K562 (cell line): ENCODE data around the gene HFE. TPM values are rescaled to one million over a fixed set of nuclear protein-coding genes. Genes with fewer than 3 reads are reported as not detected.
A peak's percentile ranks its signal among the peaks of the same experiment; 100 is the strongest.

ENCODE experiments used
- ARID1B ChIP-seq: fragments of 450-650 bp; IDR thresholded peaks from 2 replicates; pipeline ENCODE4 v1.6.1; 2016; ENCODE audit warnings: antibody characterized with exemption, mild to moderate bottlenecking, inconsistent platforms
- BHLHE40 ChIP-seq: IDR thresholded peaks from 2 replicates; pipeline ENCODE4 v1.6.1; 2011; ENCODE audit warnings: low read length, improper control_type of control experiment
- CBFA2T2 ChIP-seq: fragments of 450-650 bp; conservative IDR thresholded peaks from 2 replicates; pipeline ENCODE4 v1.6.1; 2017; ENCODE audit warnings: mild to moderate bottlenecking
- FOXP1 ChIP-seq: sonication (generic); formaldehyde crosslinking; IDR thresholded peaks from 2 replicates; pipeline ENCODE4 v1.8.0; 2022; ENCODE audit warnings: mild to moderate bottlenecking, missing genetic modification reagents
- HMG20A ChIP-seq: fragments of 450-650 bp; formaldehyde crosslinking; conservative IDR thresholded peaks from 2 replicates; pipeline ENCODE4 v1.4.0; 2020; ENCODE audit warnings: mild to moderate bottlenecking, mixed read lengths
- LEF1 ChIP-seq: fragments of 450-650 bp; IDR thresholded peaks from 2 replicates; pipeline ENCODE4 v1.6.1; 2016; ENCODE audit warnings: mild to moderate bottlenecking
- MYC ChIP-seq, 2 experiments: fragments of 250-450 bp in 1 of 2; sonication (Bioruptor Pico) in 1 of 2; IDR thresholded peaks; 2 replicates each; pipeline versions ENCODE4 v1.5.1 to v1.6.1; 2012 to 2021; ENCODE audit warnings: low read depth in 2 of 2, borderline replicate concordance in 1 of 2, improper control_type of control experiment in 1 of 2, low read length in 1 of 2, mild to moderate bottlenecking in 1 of 2, moderate library complexity in 1 of 2
- MYNN ChIP-seq, 2 experiments: sonication (generic); formaldehyde crosslinking in 1 of 2; IDR thresholded peaks; 2 replicates each; pipeline versions ENCODE4 v1.5.0 to v1.6.1; 2016 to 2020; ENCODE audit warnings: antibody characterized with exemption in 1 of 2, missing genetic modification reagents in 1 of 2
- NR2C1 ChIP-seq, 2 experiments: fragments of 450-650 bp; IDR thresholded peaks; 2 replicates each; pipeline ENCODE4 v1.6.1; 2017; ENCODE audit warnings: mild to moderate bottlenecking in 2 of 2, antibody characterized with exemption in 1 of 2, inconsistent platforms in 1 of 2, missing compliant biosample characterization in 1 of 2, missing genetic modification characterization in 1 of 2
- POLR2B ChIP-seq: fragments of 450-650 bp; IDR thresholded peaks from 2 replicates; pipeline ENCODE4 v1.6.1; 2018; ENCODE audit warnings: low read depth; ENCODE audit not compliant: partially characterized antibody
- SLC30A9 ChIP-seq: fragments of 250-450 bp; sonication (Bioruptor Pico); IDR thresholded peaks from 2 replicates; pipeline ENCODE4 v1.8.0; 2022; ENCODE audit warnings: mild to moderate bottlenecking, moderate library complexity
- SUPT5H ChIP-seq: fragments of 450-650 bp; IDR thresholded peaks from 2 replicates; pipeline ENCODE4 v1.6.1; 2016
- TBP ChIP-seq: optimal IDR thresholded peaks from 2 replicates; pipeline ENCODE3; 2011; ENCODE audit warnings: low read depth, low read length, improper control_type of control experiment
- TCF7L2 ChIP-seq: fragments of 150-350 bp; IDR thresholded peaks from 2 replicates; pipeline ENCODE4 v1.6.1; 2016; ENCODE audit warnings: low read depth, mild to moderate bottlenecking, low read length, moderate library complexity
- ZNF140 ChIP-seq: fragments of 250-450 bp; sonication (Bioruptor Pico); IDR thresholded peaks from 2 replicates; pipeline ENCODE4 v1.8.0; 2021; ENCODE audit warnings: moderate library complexity, mild to moderate bottlenecking, inconsistent platforms
- ZNF184 ChIP-seq: sonication (generic); formaldehyde crosslinking; IDR thresholded peaks from 2 replicates; pipeline ENCODE4 v1.5.0; 2020; ENCODE audit warnings: missing genetic modification reagents
- ZNF197 ChIP-seq: fragments of 200-800 bp; sonication (Bioruptor generic); IDR thresholded peaks from 2 replicates; pipeline ENCODE4 v1.6.1; 2016; ENCODE audit warnings: low read depth, missing genetic modification characterization, missing compliant biosample characterization
- ZNF436 ChIP-seq: fragments of 250-450, 450-650 bp; sonication (Bioruptor Pico); formaldehyde crosslinking; IDR thresholded peaks from 2 replicates; pipeline ENCODE4 v1.7.0; 2020; ENCODE audit warnings: mild to moderate bottlenecking
- polyA plus RNA-seq, 8 experiments: library from polyadenylated mRNA; depleted of rRNA in 4 of 8; stranded (reverse) in 5 of 8; unstranded in 3 of 8; fragments of >200 nt; fragmentation: Nextera tagmentation in 2 of 8; fragmentation: Illumina TruSeq in 1 of 8; extraction: Ambion mirVana in 2 of 8; extraction: Trizol in 1 of 8; gene quantifications; 2 replicates each; pipeline versions ENCODE4 v1.2.1 to v1.2.3, GENCODE V29; 2011 to 2014; ENCODE audit warnings: inconsistent platforms in 1 of 8, missing spikeins in 1 of 8
- total RNA-seq, 7 experiments: library from RNA; depleted of rRNA in 6 of 7; stranded (reverse); fragments of >200 nt in 6 of 7; fragmentation: Illumina TruSeq in 2 of 7; extraction: Trizol in 2 of 7; gene quantifications; 2 replicates each; pipeline versions ENCODE4 v1.2.1 to v1.2.3, GENCODE V29; 2011 to 2021; ENCODE audit warnings: low replicate concordance in 1 of 7
- TF ChIP-seq, protein P1 (sequence below): fragments of 450-650 bp; IDR thresholded peaks from 2 replicates; pipeline ENCODE4 v1.6.1; 2016; ENCODE audit warnings: low read depth, mild to moderate bottlenecking, moderate library complexity
- TF ChIP-seq, protein P2 (sequence below): fragments of 150-350 bp; conservative IDR thresholded peaks from 2 replicates; pipeline ENCODE4 v1.6.1; 2014; ENCODE audit warnings: low read length
- TF ChIP-seq, protein P3 (sequence below): fragments of 250-450 bp; sonication (Bioruptor Pico); IDR thresholded peaks from 2 replicates; pipeline ENCODE4 v1.4.0; 2020

HFE gene
- total and polyA plus RNA-seq, 9 of the 15 experiments (the other 6 are each of a cell fraction or from before 2014, with no cell fraction given): 0.14 to 1.2 (median 0.76) TPM

DNA sequence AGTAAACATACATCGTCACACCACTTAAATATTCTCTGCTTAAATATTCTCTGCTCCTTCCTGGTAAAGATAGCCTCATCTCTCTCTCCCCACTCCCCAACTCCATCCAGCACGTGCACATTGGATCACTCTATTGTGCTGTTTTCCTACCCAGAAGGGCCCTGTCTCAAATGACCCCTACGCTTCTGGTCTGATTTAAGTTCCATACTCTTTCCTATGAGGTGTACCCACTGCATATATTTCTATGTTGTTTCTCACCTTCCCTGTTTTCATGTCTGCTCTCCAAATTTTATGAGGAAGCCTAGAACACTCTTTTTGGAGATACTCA is 53.7 kb downstream of the HFE start (continued):
- TF ChIP-seq NR2C1 (IDR thresholded peaks at IDR 0.05): no peak
- no peak for TF ChIP-seq NR2C1 (tag; IDR thresholded peaks at IDR 0.05)
- TF ChIP-seq TBP: no peak
- TF ChIP-seq BHLHE40: peak; percentile 65
- TF ChIP-seq TCF7L2: no peak
- TF ChIP-seq FOXP1 (CRISPR knock-in tag): no peak
- TF ChIP-seq MYC (IDR thresholded peaks at IDR 0.05; ENCODE audit: low read depth, low read length): no peak
- no peak for TF ChIP-seq MYC (CRISPR knock-in tag; IDR thresholded peaks at IDR 0.05; ENCODE audit: borderline replicate concordance, low read depth)
- TF ChIP-seq, protein P1, sequence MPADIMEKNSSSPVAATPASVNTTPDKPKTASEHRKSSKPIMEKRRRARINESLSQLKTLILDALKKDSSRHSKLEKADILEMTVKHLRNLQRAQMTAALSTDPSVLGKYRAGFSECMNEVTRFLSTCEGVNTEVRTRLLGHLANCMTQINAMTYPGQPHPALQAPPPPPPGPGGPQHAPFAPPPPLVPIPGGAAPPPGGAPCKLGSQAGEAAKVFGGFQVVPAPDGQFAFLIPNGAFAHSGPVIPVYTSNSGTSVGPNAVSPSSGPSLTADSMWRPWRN: no peak
- no peak for TF ChIP-seq SLC30A9 (CRISPR knock-in tag)
- no peak for TF ChIP-seq ZNF197 (CRISPR knock-in tag)
- TF ChIP-seq ARID1B: no peak
- TF ChIP-seq LEF1: no peak
- TF ChIP-seq MYNN (IDR thresholded peaks at IDR 0.05): no peak
- TF ChIP-seq MYNN (CRISPR knock-in tag; IDR thresholded peaks at IDR 0.05): no peak
- no peak for TF ChIP-seq ZNF140 (CRISPR knock-in tag)
- TF ChIP-seq, protein P2, sequence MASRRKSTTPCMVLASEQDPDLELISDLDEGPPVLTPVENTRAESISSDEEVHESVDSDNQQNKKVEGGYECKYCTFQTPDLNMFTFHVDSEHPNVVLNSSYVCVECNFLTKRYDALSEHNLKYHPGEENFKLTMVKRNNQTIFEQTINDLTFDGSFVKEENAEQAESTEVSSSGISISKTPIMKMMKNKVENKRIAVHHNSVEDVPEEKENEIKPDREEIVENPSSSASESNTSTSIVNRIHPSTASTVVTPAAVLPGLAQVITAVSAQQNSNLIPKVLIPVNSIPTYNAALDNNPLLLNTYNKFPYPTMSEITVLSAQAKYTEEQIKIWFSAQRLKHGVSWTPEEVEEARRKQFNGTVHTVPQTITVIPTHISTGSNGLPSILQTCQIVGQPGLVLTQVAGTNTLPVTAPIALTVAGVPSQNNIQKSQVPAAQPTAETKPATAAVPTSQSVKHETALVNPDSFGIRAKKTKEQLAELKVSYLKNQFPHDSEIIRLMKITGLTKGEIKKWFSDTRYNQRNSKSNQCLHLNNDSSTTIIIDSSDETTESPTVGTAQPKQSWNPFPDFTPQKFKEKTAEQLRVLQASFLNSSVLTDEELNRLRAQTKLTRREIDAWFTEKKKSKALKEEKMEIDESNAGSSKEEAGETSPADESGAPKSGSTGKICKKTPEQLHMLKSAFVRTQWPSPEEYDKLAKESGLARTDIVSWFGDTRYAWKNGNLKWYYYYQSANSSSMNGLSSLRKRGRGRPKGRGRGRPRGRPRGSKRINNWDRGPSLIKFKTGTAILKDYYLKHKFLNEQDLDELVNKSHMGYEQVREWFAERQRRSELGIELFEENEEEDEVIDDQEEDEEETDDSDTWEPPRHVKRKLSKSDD: no peak
- no peak for TF ChIP-seq HMG20A (CRISPR knock-in tag)
- TF ChIP-seq, protein P3, sequence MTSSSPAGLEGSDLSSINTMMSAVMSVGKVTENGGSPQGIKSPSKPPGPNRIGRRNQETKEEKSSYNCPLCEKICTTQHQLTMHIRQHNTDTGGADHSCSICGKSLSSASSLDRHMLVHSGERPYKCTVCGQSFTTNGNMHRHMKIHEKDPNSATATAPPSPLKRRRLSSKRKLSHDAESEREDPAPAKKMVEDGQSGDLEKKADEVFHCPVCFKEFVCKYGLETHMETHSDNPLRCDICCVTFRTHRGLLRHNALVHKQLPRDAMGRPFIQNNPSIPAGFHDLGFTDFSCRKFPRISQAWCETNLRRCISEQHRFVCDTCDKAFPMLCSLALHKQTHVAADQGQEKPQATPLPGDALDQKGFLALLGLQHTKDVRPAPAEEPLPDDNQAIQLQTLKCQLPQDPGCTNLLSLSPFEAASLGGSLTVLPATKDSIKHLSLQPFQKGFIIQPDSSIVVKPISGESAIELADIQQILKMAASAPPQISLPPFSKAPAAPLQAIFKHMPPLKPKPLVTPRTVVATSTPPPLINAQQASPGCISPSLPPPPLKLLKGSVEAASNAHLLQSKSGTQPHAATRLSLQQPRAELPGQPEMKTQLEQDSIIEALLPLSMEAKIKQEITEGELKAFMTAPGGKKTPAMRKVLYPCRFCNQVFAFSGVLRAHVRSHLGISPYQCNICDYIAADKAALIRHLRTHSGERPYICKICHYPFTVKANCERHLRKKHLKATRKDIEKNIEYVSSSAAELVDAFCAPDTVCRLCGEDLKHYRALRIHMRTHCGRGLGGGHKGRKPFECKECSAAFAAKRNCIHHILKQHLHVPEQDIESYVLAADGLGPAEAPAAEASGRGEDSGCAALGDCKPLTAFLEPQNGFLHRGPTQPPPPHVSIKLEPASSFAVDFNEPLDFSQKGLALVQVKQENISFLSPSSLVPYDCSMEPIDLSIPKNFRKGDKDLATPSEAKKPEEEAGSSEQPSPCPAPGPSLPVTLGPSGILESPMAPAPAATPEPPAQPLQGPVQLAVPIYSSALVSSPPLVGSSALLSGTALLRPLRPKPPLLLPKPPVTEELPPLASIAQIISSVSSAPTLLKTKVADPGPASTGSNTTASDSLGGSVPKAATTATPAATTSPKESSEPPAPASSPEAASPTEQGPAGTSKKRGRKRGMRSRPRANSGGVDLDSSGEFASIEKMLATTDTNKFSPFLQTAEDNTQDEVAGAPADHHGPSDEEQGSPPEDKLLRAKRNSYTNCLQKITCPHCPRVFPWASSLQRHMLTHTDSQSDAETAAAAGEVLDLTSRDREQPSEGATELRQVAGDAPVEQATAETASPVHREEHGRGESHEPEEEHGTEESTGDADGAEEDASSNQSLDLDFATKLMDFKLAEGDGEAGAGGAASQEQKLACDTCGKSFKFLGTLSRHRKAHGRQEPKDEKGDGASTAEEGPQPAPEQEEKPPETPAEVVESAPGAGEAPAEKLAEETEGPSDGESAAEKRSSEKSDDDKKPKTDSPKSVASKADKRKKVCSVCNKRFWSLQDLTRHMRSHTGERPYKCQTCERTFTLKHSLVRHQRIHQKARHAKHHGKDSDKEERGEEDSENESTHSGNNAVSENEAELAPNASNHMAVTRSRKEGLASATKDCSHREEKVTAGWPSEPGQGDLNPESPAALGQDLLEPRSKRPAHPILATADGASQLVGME: no peak
- no peak for TF ChIP-seq ZNF184 (CRISPR knock-in tag)
- TF ChIP-seq SUPT5H: 0 out of 2 replicates have a peak, but pooled peaks have one; percentile 7
- TF ChIP-seq POLR2B: peak; percentile 21
- TF ChIP-seq ZNF436: no peak
- no peak for TF ChIP-seq CBFA2T2
